IMR-90 (cell line): ENCODE measurements around the gene CADM4. TPM values are rescaled to one million over a fixed set of nuclear protein-coding genes. Genes with fewer than 3 reads are reported as not detected.
A peak's percentile ranks its signal among the peaks of the same experiment; 100 is the strongest.

Source experiments
- ATAC-seq: fragments of 200-7000 bp; cut with Tn5 transposase; 2 replicates; pipeline ENCODE4 v1.9.1; 2020; ENCODE audit warnings: low read depth, mild to moderate bottlenecking, moderate library complexity
- BruUV-seq: library from RNA; stranded (reverse); fragments of 400-500 nt; replicated peaks from 2 replicates; lab custom pipeline; 2021; lab: Mats Ljungman, UMichigan
- CTCF ChIA-PET: fragments of 300-600 bp; formaldehyde crosslinking; extraction: SDS; loops from one replicate; lab custom pipeline; 2021; ENCODE audit warnings: antibody characterized with exemption; lab: Yijun Ruan, JAX
- POLR2A ChIA-PET: fragments of 300-600 bp; sonication (Branson Sonifier 250); formaldehyde crosslinking; loops from one replicate; lab custom pipeline; 2022; ENCODE audit warnings: antibody characterized with exemption; ENCODE audit not compliant: unreplicated experiment; lab: Charles Lee
- DNase-seq: peaks from one replicate; pipeline ENCODE4 v3.0.0; 2013
- H2AFZ ChIP-seq: replicated peaks from 2 replicates; pipeline ENCODE3; 2013; ENCODE audit warnings: low read length, mild to moderate bottlenecking; ENCODE audit not compliant: poor library complexity
- H2AK5ac ChIP-seq: 2 replicates; pipeline ENCODE4 v1.6.1; 2013; ENCODE audit warnings: low read depth, low read length, inconsistent platforms
- H2AK9ac ChIP-seq: replicated peaks from 2 replicates; pipeline ENCODE3; 2013; ENCODE audit warnings: mild to moderate bottlenecking, low read depth, low read length, moderate library complexity; ENCODE audit not compliant: poor library complexity
- H2BK120ac ChIP-seq: 2 replicates; pipeline ENCODE4 v1.6.1; 2013; ENCODE audit warnings: low read depth, low read length, inconsistent platforms
- H2BK15ac ChIP-seq: 3 replicates; pipeline ENCODE4 v1.6.1; 2013; ENCODE audit warnings: low read depth, low read length, inconsistent platforms
- H2BK20ac ChIP-seq: 2 replicates; pipeline ENCODE4 v1.6.1; 2013; ENCODE audit warnings: low read depth, mild to moderate bottlenecking, inconsistent platforms, low read length, moderate library complexity
- H2BK5ac ChIP-seq: 2 replicates; pipeline ENCODE4 v1.6.1; 2013; ENCODE audit warnings: mild to moderate bottlenecking, low read depth, low read length, inconsistent platforms; ENCODE audit not compliant: poor library complexity, severe bottlenecking
- H3K14ac ChIP-seq: replicated peaks from 2 replicates; pipeline ENCODE4 v1.6.1; 2013; ENCODE audit warnings: low read depth, low read length, inconsistent platforms
- H3K18ac ChIP-seq: 2 replicates; pipeline ENCODE4 v1.6.1; 2013; ENCODE audit warnings: low read depth, low read length, control low read depth
- H3K23ac ChIP-seq: 2 replicates; pipeline ENCODE4 v1.6.1; 2013; ENCODE audit warnings: low read depth, low read length, inconsistent platforms
- H3K27ac ChIP-seq: 2 replicates; pipeline ENCODE4 v1.5.1; 2013; ENCODE audit warnings: mild to moderate bottlenecking, control low read depth, low read length; ENCODE audit not compliant: insufficient read depth
- H3K27me3 ChIP-seq: 2 replicates; pipeline ENCODE4 v1.6.1; 2013; ENCODE audit warnings: low read length; ENCODE audit not compliant: control insufficient read depth, insufficient read depth
- H3K36me3 ChIP-seq: 2 replicates; pipeline ENCODE4 v1.6.1; 2013; ENCODE audit warnings: low read length, mixed read lengths; ENCODE audit not compliant: control insufficient read depth, insufficient read depth
- H3K4ac ChIP-seq: 2 replicates; pipeline ENCODE4 v1.6.1; 2013; ENCODE audit warnings: low read depth, low read length, inconsistent platforms
- H3K4me1 ChIP-seq: 2 replicates; pipeline ENCODE4 v1.6.1; 2013; ENCODE audit warnings: low read length, mixed read lengths; ENCODE audit not compliant: control insufficient read depth, insufficient read depth
- H3K4me2 ChIP-seq: 2 replicates; pipeline ENCODE4 v1.6.1; 2013; ENCODE audit warnings: low read depth, mild to moderate bottlenecking, control low read depth, low read length, moderate library complexity
- H3K4me3 ChIP-seq: 2 replicates; pipeline ENCODE4 v1.5.1; 2013; ENCODE audit warnings: low read depth, mild to moderate bottlenecking, control low read depth, low read length, moderate library complexity; ENCODE audit not compliant: insufficient read depth
- H3K56ac ChIP-seq: 2 replicates; pipeline ENCODE4 v1.6.1; 2013; ENCODE audit warnings: low read length, inconsistent platforms; ENCODE audit not compliant: insufficient read depth; ENCODE audit errors: extremely low read depth
- H3K79me1 ChIP-seq, 2 experiments: 2 replicates each; pipeline ENCODE4 v1.6.1; 2013; ENCODE audit warnings: low read length in 2 of 2, inconsistent platforms in 1 of 2, low read depth in 1 of 2
- H3K9ac ChIP-seq: 2 replicates; pipeline ENCODE4 v1.6.1; 2013; ENCODE audit warnings: low read depth, low read length, control low read depth
- H3K9me1 ChIP-seq: 2 replicates; pipeline ENCODE4 v1.6.1; 2013; ENCODE audit warnings: low read length, inconsistent platforms; ENCODE audit not compliant: insufficient read depth
- H3K9me3 ChIP-seq: 2 replicates; pipeline ENCODE4 v1.6.1; 2013; ENCODE audit warnings: low read length; ENCODE audit not compliant: control insufficient read depth, insufficient read depth
- H4K20me1 ChIP-seq: 2 replicates; pipeline ENCODE4 v1.6.1; 2013; ENCODE audit warnings: low read length, inconsistent platforms; ENCODE audit not compliant: insufficient read depth
- H4K5ac ChIP-seq: 2 replicates; pipeline ENCODE4 v1.6.1; 2013; ENCODE audit warnings: mild to moderate bottlenecking, low read depth, low read length, control low read depth
- H4K8ac ChIP-seq, 2 experiments: 2 replicates each; pipeline ENCODE4 v1.6.1; 2013; ENCODE audit warnings: low read depth in 2 of 2, low read length in 2 of 2, control low read depth in 1 of 2, inconsistent platforms in 1 of 2
- H4K91ac ChIP-seq: 2 replicates; pipeline ENCODE4 v1.6.1; 2013; ENCODE audit warnings: low read depth, low read length, inconsistent platforms; ENCODE audit not compliant: insufficient read depth
- CHD1 ChIP-seq: IDR thresholded peaks from 2 replicates; pipeline ENCODE4 v1.6.1; 2012; ENCODE audit warnings: low read depth, low read length, improper control_type of control experiment
- MXI1 ChIP-seq: IDR thresholded peaks from 2 replicates; pipeline ENCODE4 v1.6.1; 2012; ENCODE audit warnings: low read depth, mild to moderate bottlenecking, low read length, moderate library complexity, borderline replicate concordance
- WGBS, 2 experiments: methylation state at CpG; one replicate each; pipeline versions ENCODE4 v1.1.5 to v1.1.7; 2013; ENCODE audit warnings: missing lambda C conversion rate in 2 of 2; ENCODE audit not compliant: insufficient read length in 1 of 2; ENCODE audit errors: extremely low coverage in 2 of 2; 5-methylcytosine and 5-hydroxymethylcytosine counted together
- dilution Hi-C: fragments of 300-500 bp; cut with HindIII; formaldehyde crosslinking; loops from one replicate; pipeline ENCODE4 v1.14.3; 2018; ENCODE audit warnings: low sequenced_read_pairs; ENCODE audit not compliant: unreplicated experiment
- in situ Hi-C: fragments of 300-500 bp; cut with MboI; formaldehyde crosslinking; loops from 3 replicates; pipeline ENCODE4 v1.14.3; 2019; ENCODE audit warnings: low sequenced_read_pairs, inconsistent platforms, mixed read lengths
- intact Hi-C: fragments of 100-400 bp; cut with micrococcal nuclease; formaldehyde crosslinking; loops from 2 replicates; pipeline ENCODE4 v1.10.0; 2022
- polyA plus RNA-seq, 3 experiments: library from polyadenylated mRNA; depleted of rRNA; stranded (reverse); fragments of >200 nt; gene quantifications; 2 replicates each; pipeline ENCODE4 v1.2.3, GENCODE V29; 2012; ENCODE audit warnings: low replicate concordance in 1 of 3
- total RNA-seq: library from RNA; depleted of rRNA; stranded (reverse); fragments of >200 nt; gene quantifications from 2 replicates; pipeline ENCODE4 v1.2.3, GENCODE V29; 2012

Gene CADM4
- total and polyA plus RNA-seq, 2 of the 4 experiments (the other 2 are of a cell fraction): 2.0 to 4.9 TPM

GRCh38 chr19:43644181-43644580 lies 4.5 kb upstream of the CADM4 start:
- Histone ChIP-seq H2BK120ac (no peak overlapping the region), H4K8ac (no peak overlapping the region), H3K4me3 (no peak overlapping the region), H3K79me1 (peaks cover 2 to 5% of the 10 kb centered on the region in 2 experiments; a peak in 1 of 4 replicates), H2AK9ac (peak overlapping the region; percentile 24), H3K27ac (no peak overlapping the region), H3K9me3 (no peaks in the 10 kb centered on the region), H3K18ac (no peak overlapping the region), H2AK5ac (no peak overlapping the region), H3K36me3 (peaks cover 15% of the 10 kb centered on the region), H3K56ac (no peak overlapping the region), H4K5ac (no peak overlapping the region), H3K9me1 (no peaks in the 10 kb centered on the region), H4K20me1 (peaks cover 4% of the 10 kb centered on the region; the same call in 1 of the 2 replicates), H2AFZ (no peak overlapping the region), H3K4ac (no peak overlapping the region), H3K23ac (no peak overlapping the region), H3K4me1 (peaks cover 5% of the 10 kb centered on the region), H3K14ac (no peak overlapping the region), H2BK5ac (no peak overlapping the region), H3K9ac (no peak overlapping the region), H2BK15ac (no peak overlapping the region), H3K4me2 (no peak overlapping the region), H2BK20ac (no peak overlapping the region), H3K27me3 (peaks cover 12% of the 10 kb centered on the region), H4K91ac (no peak overlapping the region)
- dilution Hi-C loops: no loop called here
- TF ChIP-seq MXI1 (no peak), CHD1 (no peak)
- in situ Hi-C loops: no loop called here
- ChIA-PET POLR2A (no interaction called here), CTCF (no interaction called here)
- no peak for DNase-seq
- intact Hi-C loops: no loop called here
- no TSS peak for BruUV-seq
- 83% methylated on average over 6 of the region's 13 CpGs; no CpG with 5 or more reads in 1 of the 2 experiments for WGBS, 2 experiments
- no peak for ATAC-seq
